Left renal pelvis (tissue), 4 donors: ENCODE results near the gene TUNAR. TPM values are rescaled to one million over a fixed set of nuclear protein-coding genes. Genes with fewer than 3 reads are reported as not detected.
"Not testable (repeated sequence)": the region's sequence is repeated elsewhere in the genome, so short reads cannot be mapped to it uniquely, and the experiment has no call there.

Experiments used
- DNase-seq, 4 donors: peaks; one replicate each; pipeline ENCODE4 v3.0.0-alpha.2; 2013; ENCODE audit warnings: low read depth in 4 of 4, low spot score in 3 of 4
- polyA plus RNA-seq, 4 donors: library from polyadenylated mRNA; unstranded; fragments of 120-200 nt; gene quantifications; one replicate each; pipeline ENCODE4 v1.2.1, GENCODE V29; 2013; ENCODE audit not compliant: insufficient read length in 4 of 4

The TUNAR gene
- polyA plus RNA-seq, 4 donors: 0.40 to 4.0 (median 0.48) TPM

DNA sequence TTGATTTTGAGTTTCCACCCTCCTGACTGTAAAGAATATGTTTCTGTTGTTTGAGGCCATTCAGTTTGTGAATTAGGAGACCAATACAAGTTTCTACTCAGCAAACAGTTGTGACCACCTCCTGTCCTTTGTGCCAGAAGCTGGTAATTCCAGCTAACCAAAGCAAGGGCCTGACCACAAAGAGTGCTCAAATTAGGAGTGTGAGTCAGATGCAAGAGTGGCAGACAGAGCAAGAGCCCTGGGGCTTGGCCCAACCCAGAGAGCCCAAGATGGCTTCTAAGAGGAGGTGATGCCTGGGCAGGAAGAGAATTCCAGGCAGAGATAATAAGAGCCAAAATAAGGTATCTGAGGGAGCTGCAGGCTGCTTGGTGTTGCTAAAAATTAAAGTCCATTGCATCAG is 84.8 kb downstream of the TUNAR start:
- DNase-seq: no peak

DNA sequence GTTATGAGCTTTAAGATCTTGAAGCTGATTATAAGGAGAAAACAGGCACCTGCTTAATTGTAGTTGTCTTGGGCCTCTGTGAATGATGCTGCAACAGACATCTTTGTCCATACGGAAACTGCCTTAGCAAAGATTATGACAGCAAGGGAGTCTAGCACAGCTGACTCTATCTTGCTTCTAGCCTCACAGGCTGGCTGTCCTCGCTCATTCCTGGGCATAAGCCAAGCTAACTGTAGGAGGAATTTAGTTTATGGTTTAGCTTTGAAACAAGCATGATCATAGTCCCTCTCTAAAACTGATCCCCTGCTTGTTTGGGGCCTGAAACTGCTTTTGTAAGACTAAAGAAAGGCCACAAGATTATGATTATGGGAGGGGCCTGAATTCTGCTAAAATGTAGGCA is 88.3 kb downstream of the TUNAR start:
- no peak for DNase-seq

DNA sequence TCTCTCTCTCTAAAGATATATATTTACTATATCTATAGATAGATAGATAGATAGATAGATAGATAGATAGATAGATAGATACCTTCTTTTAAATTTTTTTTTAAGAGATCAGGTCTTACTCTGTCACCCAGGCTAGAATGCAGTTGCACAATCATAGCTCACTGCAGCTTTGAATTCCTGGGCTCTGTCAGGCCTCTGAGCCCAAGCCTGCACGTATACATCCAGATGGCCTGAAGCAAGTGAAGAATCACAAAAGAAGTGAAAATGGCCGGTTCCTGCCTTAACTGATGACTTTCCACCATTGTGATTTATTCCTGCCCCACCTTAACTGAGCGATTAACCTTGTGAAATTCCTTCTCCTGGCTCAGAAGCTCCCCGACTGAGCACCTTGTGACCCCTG is 91.4 kb downstream of the TUNAR start:
- DNase-seq: not testable (repeated sequence)

Other genes with a start within 250 kb of the TUNAR start
- 1 to 10 TPM in 1 of 4 donors, under 1 TPM in 2, not detected in 1; 0.20 to 1.0 (median 0.38) TPM for gene TCL1B, start 190.4 kb upstream of the TUNAR start, polyA plus RNA-seq
- gene TCL1A, start 162.7 kb upstream of the TUNAR start, polyA plus RNA-seq: 1 to 10 TPM in 3 of 4 donors, under 1 TPM in 1; 0.72 to 2.5 (median 1.1) TPM
- gene C14orf132, start 162.5 kb downstream of the TUNAR start, polyA plus RNA-seq: 10 to 100 TPM; 30.1 to 46.2 (median 33.2) TPM